Transverse colon (tissue), 3 donors: ENCODE results near the gene HYI.

Experiments used
- CTCF ChIP-seq, 5 experiments: fragments of 200-600 bp in 3 of 5; fragments of 450-650 bp in 2 of 5; sonication (generic) in 3 of 5; IDR thresholded peaks; 1 replicate in 2 of 5; 2 replicates in 3 of 5; pipeline ENCODE4 v1.5.1; 2016 to 2017; ENCODE audit warnings: antibody characterized with exemption in 5 of 5, inconsistent platforms in 3 of 5, mild to moderate bottlenecking in 2 of 5, moderate library complexity in 1 of 5
- EP300 ChIP-seq: sonication (generic); formaldehyde crosslinking; IDR thresholded peaks from one replicate; pipeline ENCODE4 v1.6.1; 2017; ENCODE audit warnings: antibody characterized with exemption, low read depth
- POLR2A ChIP-seq: fragments of 450-650 bp; IDR thresholded peaks from one replicate; pipeline ENCODE4 v1.6.1; 2016; ENCODE audit warnings: antibody characterized with exemption, mild to moderate bottlenecking, moderate library complexity

- TF ChIP-seq CTCF (IDR thresholded peaks at IDR 0.05) = no peak
- no peak for TF ChIP-seq POLR2A
- TF ChIP-seq EP300 = no peak
These were observed 30.6 kb downstream of the HYI start for GRCh38 chr1:43422995-43423671.
